ENCODE results near the gene DNLZ. TPM values are rescaled to one million over a fixed set of nuclear protein-coding genes. Genes with fewer than 3 reads are reported as not detected.

DNLZ gene
- total and polyA plus RNA-seq, 2 donors (not counting 1 experiment from before 2014, with no cell fraction given), result 7.4 to 14.2 TPM

- Histone ChIP-seq H3K9ac (ENCODE audit: insufficient read depth, low read length) (no peak overlapping the region), H3K27ac (ENCODE audit: insufficient read depth, low read length) (no peak overlapping the region), H3K4me1 (ENCODE audit: control insufficient read depth, extremely low read depth, insufficient read depth, low read length) (peaks cover 10% of the 10 kb centered on the region), H4K20me1 (ENCODE audit: control insufficient read depth, extremely low read depth, insufficient read depth, low read length) (no peaks in the 10 kb centered on the region), H3K4me2 (ENCODE audit: extremely low read depth, insufficient read depth, low read length) (no peak overlapping the region), H3K4me3 (replicated peaks in 1 of 4; ENCODE audit: control extremely low read depth in 1 of 4, insufficient read depth in 1 of 4, low read depth in 3 of 4, low read length in 4 of 4) (no peak overlapping the region), H3K27me3 (ENCODE audit: control insufficient read depth, insufficient read depth, low read length) (no peaks in the 10 kb centered on the region), H3K36me3 (ENCODE audit: control insufficient read depth, insufficient read depth, low read length) (peaks cover 30% of the 10 kb centered on the region), H2AFZ (ENCODE audit: low read length) (no peak overlapping the region), H3K79me2 (ENCODE audit: control insufficient read depth, insufficient read depth, low read length) (peaks cover 64% of the 10 kb centered on the region), H3K9me3 (ENCODE audit: control insufficient read depth, insufficient read depth, low read depth, low read length) (no peaks in the 10 kb centered on the region)
- DNase-seq (ENCODE audit: low read depth in 2 of 2), result no peak
- no peak for TF ChIP-seq EZH2 (IDR thresholded peaks at IDR 0.05; ENCODE audit: low read length, missing control alignments)
- TF ChIP-seq, protein P1, sequence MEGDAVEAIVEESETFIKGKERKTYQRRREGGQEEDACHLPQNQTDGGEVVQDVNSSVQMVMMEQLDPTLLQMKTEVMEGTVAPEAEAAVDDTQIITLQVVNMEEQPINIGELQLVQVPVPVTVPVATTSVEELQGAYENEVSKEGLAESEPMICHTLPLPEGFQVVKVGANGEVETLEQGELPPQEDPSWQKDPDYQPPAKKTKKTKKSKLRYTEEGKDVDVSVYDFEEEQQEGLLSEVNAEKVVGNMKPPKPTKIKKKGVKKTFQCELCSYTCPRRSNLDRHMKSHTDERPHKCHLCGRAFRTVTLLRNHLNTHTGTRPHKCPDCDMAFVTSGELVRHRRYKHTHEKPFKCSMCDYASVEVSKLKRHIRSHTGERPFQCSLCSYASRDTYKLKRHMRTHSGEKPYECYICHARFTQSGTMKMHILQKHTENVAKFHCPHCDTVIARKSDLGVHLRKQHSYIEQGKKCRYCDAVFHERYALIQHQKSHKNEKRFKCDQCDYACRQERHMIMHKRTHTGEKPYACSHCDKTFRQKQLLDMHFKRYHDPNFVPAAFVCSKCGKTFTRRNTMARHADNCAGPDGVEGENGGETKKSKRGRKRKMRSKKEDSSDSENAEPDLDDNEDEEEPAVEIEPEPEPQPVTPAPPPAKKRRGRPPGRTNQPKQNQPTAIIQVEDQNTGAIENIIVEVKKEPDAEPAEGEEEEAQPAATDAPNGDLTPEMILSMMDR (conservative IDR thresholded peaks at IDR 0.05 in 1 of 2, IDR thresholded peaks at IDR 0.05 in 1 of 2; ENCODE audit: low read depth in 1 of 2, low read length in 2 of 2), result no peak
Observed at GRCh38 chr9:136332482-136332983, 31.0 kb downstream of the DNLZ start.

DNA sequence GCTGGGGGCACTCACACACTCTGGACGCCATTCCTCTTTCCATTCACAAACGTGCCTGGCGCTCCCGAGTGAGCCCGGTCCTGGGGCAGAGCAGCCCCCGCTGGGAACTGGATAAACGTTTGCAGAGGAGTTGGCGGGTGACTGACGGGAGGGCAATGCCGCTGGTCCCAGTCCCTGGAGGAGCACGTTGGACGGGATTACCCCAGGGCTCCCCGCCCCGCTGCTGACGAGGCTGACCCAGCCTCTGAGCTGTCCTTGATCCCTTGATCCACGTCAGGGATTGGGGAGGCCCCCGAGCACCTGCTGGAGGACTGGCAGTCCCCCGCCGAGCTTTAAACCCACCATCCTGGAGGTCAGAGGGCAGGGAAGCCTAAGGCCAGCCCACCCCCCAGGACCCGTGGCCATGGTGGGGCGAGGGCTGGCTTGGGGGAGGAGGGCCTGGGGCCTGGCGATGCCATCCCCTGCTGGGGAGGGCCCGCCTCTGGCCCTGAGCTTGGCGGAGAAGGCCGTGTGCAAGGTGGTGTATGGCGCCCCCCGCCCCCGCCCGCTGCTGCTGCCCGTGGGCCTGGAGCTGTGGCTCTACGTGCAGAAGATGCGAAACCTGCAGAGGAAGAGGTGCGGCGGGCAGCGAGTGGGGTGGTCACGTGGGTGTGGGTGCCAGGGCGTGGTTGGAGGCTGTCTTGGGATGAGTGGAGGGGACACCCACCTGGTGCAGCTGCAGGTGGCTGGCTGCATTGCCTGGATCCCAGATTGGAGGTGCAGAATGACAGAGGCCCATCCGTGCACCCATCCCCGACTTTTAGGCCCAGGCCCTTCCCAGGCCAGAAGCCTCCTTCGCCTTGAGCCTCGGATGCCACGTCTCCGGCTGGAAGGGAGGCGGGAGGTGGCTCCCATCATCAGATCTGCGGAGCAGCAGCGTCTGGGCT lies 31.7 kb downstream of the DNLZ start:
- Histone ChIP-seq H3K79me2 (ENCODE audit: control insufficient read depth, insufficient read depth, low read length) (peaks cover 64% of the 10 kb centered on the region), H3K4me3 (replicated peaks in 1 of 4; ENCODE audit: control extremely low read depth in 1 of 4, insufficient read depth in 1 of 4, low read depth in 3 of 4, low read length in 4 of 4) (no peak overlapping the region), H2AFZ (ENCODE audit: low read length) (no peak overlapping the region), H3K27me3 (ENCODE audit: control insufficient read depth, insufficient read depth, low read length) (no peaks in the 10 kb centered on the region), H3K4me2 (ENCODE audit: extremely low read depth, insufficient read depth, low read length) (no peak overlapping the region), H3K4me1 (ENCODE audit: control insufficient read depth, extremely low read depth, insufficient read depth, low read length) (peaks cover 13% of the 10 kb centered on the region), H3K36me3 (ENCODE audit: control insufficient read depth, insufficient read depth, low read length) (peaks cover 25% of the 10 kb centered on the region), H3K9me3 (ENCODE audit: control insufficient read depth, insufficient read depth, low read depth, low read length) (no peaks in the 10 kb centered on the region), H3K9ac (ENCODE audit: insufficient read depth, low read length) (no peak overlapping the region), H4K20me1 (ENCODE audit: control insufficient read depth, extremely low read depth, insufficient read depth, low read length) (no peaks in the 10 kb centered on the region), H3K27ac (ENCODE audit: insufficient read depth, low read length) (no peak overlapping the region)
- TF ChIP-seq EZH2 (IDR thresholded peaks at IDR 0.05; ENCODE audit: low read length, missing control alignments), result no peak
- TF ChIP-seq, protein P1 (conservative IDR thresholded peaks at IDR 0.05 in 1 of 2, IDR thresholded peaks at IDR 0.05 in 1 of 2; ENCODE audit: low read depth in 1 of 2, low read length in 2 of 2), result no peak
- DNase-seq (ENCODE audit: low read depth in 2 of 2), result no peak

GRCh38 chr9:136331030-136331429 lies 32.5 kb downstream of the DNLZ start:
- Histone ChIP-seq H3K4me3 (replicated peaks in 1 of 4; ENCODE audit: control extremely low read depth in 1 of 4, insufficient read depth in 1 of 4, low read depth in 3 of 4, low read length in 4 of 4) (no peak overlapping the region), H3K9me3 (ENCODE audit: control insufficient read depth, insufficient read depth, low read depth, low read length) (no peaks in the 10 kb centered on the region), H3K9ac (ENCODE audit: insufficient read depth, low read length) (no peak overlapping the region), H4K20me1 (ENCODE audit: control insufficient read depth, extremely low read depth, insufficient read depth, low read length) (no peaks in the 10 kb centered on the region), H3K27ac (ENCODE audit: insufficient read depth, low read length) (no peak overlapping the region), H3K27me3 (ENCODE audit: control insufficient read depth, insufficient read depth, low read length) (no peaks in the 10 kb centered on the region), H3K36me3 (ENCODE audit: control insufficient read depth, insufficient read depth, low read length) (peaks cover 19% of the 10 kb centered on the region), H3K4me1 (ENCODE audit: control insufficient read depth, extremely low read depth, insufficient read depth, low read length) (peaks cover 19% of the 10 kb centered on the region), H3K4me2 (ENCODE audit: extremely low read depth, insufficient read depth, low read length) (no peak overlapping the region), H2AFZ (ENCODE audit: low read length) (no peak overlapping the region), H3K79me2 (ENCODE audit: control insufficient read depth, insufficient read depth, low read length) (peaks cover 64% of the 10 kb centered on the region)
- no peak for DNase-seq (ENCODE audit: low read depth in 2 of 2)
- TF ChIP-seq, protein P1 (conservative IDR thresholded peaks at IDR 0.05 in 1 of 2, IDR thresholded peaks at IDR 0.05 in 1 of 2; ENCODE audit: low read depth in 1 of 2, low read length in 2 of 2), result no peak
- no peak for TF ChIP-seq EZH2 (IDR thresholded peaks at IDR 0.05; ENCODE audit: low read length, missing control alignments)

Data from fibroblast of lung (primary cell).